Activated CD4-positive, alpha-beta memory T cell treated with anti-CD3 and anti-CD28 coated beads, Interleukin-2, amount 10 ng/mL, durations not matched to agents 7 days and 5 days (primary cell): ENCODE results near the gene TEN1. TPM values are rescaled to one million over a fixed set of nuclear protein-coding genes. Genes with fewer than 3 reads are reported as not detected.
A peak's percentile ranks its signal among the peaks of the same experiment; 100 is the strongest.
"Not testable (repeated sequence)": the region's sequence is repeated elsewhere in the genome, so short reads cannot be mapped to it uniquely, and the experiment has no call there.

ENCODE experiments used
- CTCF ChIA-PET: fragments of 350-600 bp; sonication (Branson Sonifier 250); formaldehyde crosslinking; loops from one replicate; lab custom pipeline; 2021; ENCODE audit warnings: antibody characterized with exemption, inconsistent platforms; lab: Charles Lee
- POLR2A ChIA-PET: fragments of 350-600 bp; sonication (Branson Sonifier 250); formaldehyde crosslinking; loops from one replicate; lab custom pipeline; 2021; ENCODE audit warnings: antibody characterized with exemption; lab: Charles Lee
- DNase-seq: peaks from one replicate; pipeline ENCODE4 v3.0.0-alpha.2; 2020
- H3K27ac Mint-ChIP-seq: one replicate; pipeline ENCODE4 v1.8.0; 2021; ENCODE audit warnings: mild to moderate bottlenecking, mixed read lengths
- H3K27me3 Mint-ChIP-seq: one replicate; pipeline ENCODE4 v1.8.0; 2021; ENCODE audit warnings: mixed read lengths
- H3K36me3 Mint-ChIP-seq: one replicate; pipeline ENCODE4 v1.8.0; 2021; ENCODE audit warnings: low read depth, mixed read lengths
- H3K4me1 Mint-ChIP-seq: one replicate; pipeline ENCODE4 v1.8.0; 2021; ENCODE audit warnings: mixed read lengths
- H3K4me3 Mint-ChIP-seq: one replicate; pipeline ENCODE4 v1.8.0; 2021; ENCODE audit warnings: mild to moderate bottlenecking, mixed read lengths
- H3K9me3 Mint-ChIP-seq: one replicate; pipeline ENCODE4 v1.8.0; 2021; ENCODE audit warnings: mixed read lengths
- total RNA-seq, 2 experiments: library from RNA; stranded (reverse); gene quantifications; one replicate each; pipeline ENCODE4 v1.2.3, GENCODE V29; 2021

TEN1 gene
- total RNA-seq, 2 experiments from 2014 or later = 13.5 to 16.3 TPM

DNA sequence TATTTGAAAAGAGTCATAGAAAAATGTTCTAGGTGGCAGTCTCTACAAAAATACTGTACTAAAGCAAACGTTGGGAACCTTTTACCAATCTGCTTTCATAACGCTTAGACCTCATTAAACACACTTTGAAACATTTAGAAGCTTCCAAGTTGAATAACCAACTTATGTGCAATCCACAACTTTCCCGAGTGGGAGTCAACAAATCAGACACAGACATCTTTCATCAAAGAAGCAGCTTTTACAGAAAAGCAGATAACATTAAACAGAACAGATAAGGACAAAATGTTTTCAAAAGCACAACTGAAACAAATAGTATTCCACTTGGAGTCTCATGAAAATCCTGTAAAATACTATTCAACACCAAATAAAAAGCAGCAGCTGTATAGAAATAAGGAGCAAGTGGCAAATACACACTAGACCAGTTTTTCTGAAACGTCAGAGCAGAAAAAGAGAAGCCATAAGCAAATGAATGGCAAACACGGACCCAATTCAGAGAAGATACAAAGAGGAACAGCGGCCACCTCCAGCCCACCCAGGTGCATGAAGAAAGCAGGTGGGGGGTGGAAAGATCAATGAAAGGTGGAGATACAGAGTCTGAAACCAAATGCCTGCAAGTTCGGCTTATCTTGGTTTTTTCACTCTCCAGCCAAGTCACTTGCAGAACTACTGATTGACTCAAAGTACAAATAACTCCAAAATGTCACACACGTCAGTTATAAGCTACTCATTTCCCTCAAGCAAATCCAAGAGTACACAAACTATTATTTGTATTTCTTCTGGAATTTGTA is 19.8 kb upstream of the TEN1 start:
- Mint-ChIP-seq H3K9me3 (no peaks in the 10 kb centered on the region), H3K27ac (no peak overlapping the region), H3K36me3 (peaks cover 19% of the 10 kb centered on the region), H3K27me3 (no peaks in the 10 kb centered on the region), H3K4me3 (no peak overlapping the region), H3K4me1 (no peaks in the 10 kb centered on the region)
- ChIA-PET POLR2A (no interaction called here), CTCF (interaction anchor here (0.8 kb wide), 1 partner anchor 206 kb away, joined by 3 read pairs; no protein-coding TSS in a partner anchor)
- no peak for DNase-seq

DNA sequence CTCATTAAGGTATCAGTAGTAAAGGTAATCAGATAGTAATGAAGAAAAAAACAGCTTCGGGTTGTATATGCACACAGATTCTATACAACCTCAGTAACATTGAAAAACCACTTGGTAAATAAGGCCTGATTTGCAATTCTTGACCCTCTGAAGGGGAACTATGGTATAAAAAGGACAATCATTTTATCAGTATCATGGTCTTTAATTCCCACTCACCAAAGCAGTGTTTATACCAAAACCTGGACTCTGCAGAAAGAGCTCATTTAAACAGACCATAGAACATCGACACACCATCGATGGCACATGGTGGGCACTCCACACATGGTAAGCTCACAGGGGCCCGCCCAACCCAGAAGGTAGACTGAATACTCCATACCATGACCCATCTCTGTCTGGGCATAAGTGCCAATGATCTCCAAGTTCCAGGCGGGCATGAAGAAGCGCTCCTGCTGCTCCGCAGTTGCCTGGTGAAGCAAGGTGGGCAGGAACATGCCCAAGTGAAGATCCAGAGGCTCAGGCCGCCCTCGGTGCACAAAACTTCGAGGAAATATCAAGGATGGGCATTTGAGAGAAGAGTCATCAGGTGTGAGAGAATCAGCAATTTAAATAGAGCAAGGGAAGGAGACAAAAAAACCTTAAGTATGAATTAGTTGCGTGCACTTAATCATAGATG is 19.1 kb upstream of the TEN1 start:
- Mint-ChIP-seq H3K36me3 (peaks cover 18% of the 10 kb centered on the region), H3K27ac (no peak overlapping the region), H3K4me1 (no peaks in the 10 kb centered on the region), H3K9me3 (no peaks in the 10 kb centered on the region), H3K4me3 (no peak overlapping the region), H3K27me3 (no peaks in the 10 kb centered on the region)
- ChIA-PET CTCF (interaction anchor here (0.8 to 1.2 kb wide), 3 partner anchors 12 to 206 kb away, joined by 3 to 4 read pairs (median 3); partner anchors contain the start of gene CDK3), POLR2A (no interaction called here)
- DNase-seq = no peak

DNA sequence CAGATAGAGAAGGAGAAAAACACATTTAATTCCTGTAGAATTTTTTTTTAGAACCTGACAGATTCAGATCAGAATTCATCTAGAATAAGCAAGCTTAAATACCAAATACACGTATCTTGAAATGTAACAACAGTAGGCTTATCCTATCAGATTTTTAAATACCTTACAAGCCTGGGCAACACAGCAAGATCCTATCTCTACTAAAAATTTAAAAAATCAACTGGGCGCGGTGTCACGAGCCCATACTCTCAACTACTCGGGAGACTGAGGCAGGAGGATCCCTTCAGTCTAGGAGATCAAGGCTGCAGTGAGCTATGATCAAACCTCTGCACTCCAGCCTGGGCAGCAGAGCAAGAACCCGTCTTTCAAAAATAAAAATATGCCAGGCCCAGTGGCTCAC is 13.6 kb upstream of the TEN1 start:
- Mint-ChIP-seq H3K36me3 (no peaks in the 10 kb centered on the region), H3K27me3 (no peaks in the 10 kb centered on the region), H3K9me3 (no peaks in the 10 kb centered on the region), H3K4me1 (peaks cover 8% of the 10 kb centered on the region), H3K4me3 (no peak overlapping the region), H3K27ac (no peak overlapping the region)
- ChIA-PET CTCF (interaction anchor here (0.6 to 0.9 kb wide), 4 partner anchors 11 to 39 kb away, joined by 3 to 5 read pairs (median 4); partner anchors contain the start of gene ACOX1), POLR2A (interaction anchor here (1.6 kb wide), 1 partner anchor 13 kb away, joined by 5 read pairs; the partner anchor contains the start of genes ACOX1 and TEN1)
- DNase-seq = no peak

DNA sequence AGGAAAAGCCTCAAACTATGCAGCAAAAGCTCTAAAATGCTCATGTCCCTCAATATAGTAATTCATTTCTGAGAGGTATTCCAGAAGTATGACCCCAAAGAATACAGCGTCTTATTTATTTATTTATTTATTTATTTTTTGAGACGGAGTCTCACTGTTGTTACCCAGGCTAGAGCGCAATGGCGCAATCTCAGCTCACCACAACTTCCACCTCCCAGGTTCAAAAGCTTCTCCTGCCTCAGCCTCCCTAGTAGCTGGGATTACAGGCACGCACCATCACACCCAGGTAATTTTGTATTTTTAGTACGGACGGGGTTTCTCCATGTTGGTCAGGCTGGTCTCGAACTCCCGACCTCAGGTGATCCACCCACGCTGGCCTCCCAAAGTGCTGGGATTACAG is 10.0 kb upstream of the TEN1 start:
- not testable (repeated sequence) for H3K27ac Mint-ChIP-seq, H3K9me3 Mint-ChIP-seq, H3K27me3 Mint-ChIP-seq, DNase-seq, H3K4me3 Mint-ChIP-seq
- Mint-ChIP-seq H3K36me3 (peaks cover 13% of the 10 kb centered on the region), H3K4me1 (peaks cover 12% of the 10 kb centered on the region)
- POLR2A ChIA-PET = interaction anchor here (0.8 kb wide), 1 partner anchor 10 kb away, joined by 4 read pairs; the partner anchor contains the start of genes ACOX1 and TEN1
- CTCF ChIA-PET = interaction anchor here (1.0 kb wide), 1 partner anchor 31 kb away, joined by 3 read pairs; the partner anchor contains the start of gene CDK3

DNA sequence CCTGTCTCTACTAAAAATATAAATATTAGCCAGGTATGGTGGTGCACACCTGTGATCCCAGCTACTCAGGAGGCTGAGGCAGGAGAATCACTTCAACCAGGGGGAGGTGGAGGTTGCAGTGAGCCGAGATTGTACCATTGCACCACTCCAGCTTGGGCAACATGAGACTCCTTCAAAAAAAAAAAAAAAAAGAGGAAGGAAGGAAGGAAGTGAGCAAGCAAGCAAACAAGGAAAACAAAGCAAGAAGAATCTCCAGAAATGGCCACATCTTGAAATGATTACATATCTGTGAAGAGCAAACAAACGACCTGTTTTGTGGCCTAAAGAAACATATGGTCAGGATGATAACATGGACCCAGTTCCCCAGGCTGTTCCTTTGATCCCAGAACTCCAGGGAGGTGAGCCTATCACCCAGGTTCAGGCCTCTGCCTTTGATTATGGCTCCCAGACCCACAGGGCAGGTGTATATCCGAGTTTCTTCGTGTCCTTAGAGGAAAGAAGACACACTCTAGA is 9.0 kb upstream of the TEN1 start:
- no peak for DNase-seq
- H3K27ac Mint-ChIP-seq = no peak overlapping the region
- ChIA-PET POLR2A (interaction anchor here (1.5 kb wide), 1 partner anchor 9 kb away, joined by 5 read pairs; the partner anchor contains the start of genes ACOX1 and TEN1), CTCF (interaction anchor here (1.5 kb wide), 1 partner anchor 30 kb away, joined by 4 read pairs; the partner anchor contains the start of gene CDK3)
- peaks cover 12% of the 10 kb centered on the region for H3K4me1 Mint-ChIP-seq
- H3K27me3 Mint-ChIP-seq = no peaks in the 10 kb centered on the region
- H3K36me3 Mint-ChIP-seq = peaks cover 17% of the 10 kb centered on the region
- no peaks in the 10 kb centered on the region for H3K9me3 Mint-ChIP-seq
- H3K4me3 Mint-ChIP-seq = no peak overlapping the region

DNA sequence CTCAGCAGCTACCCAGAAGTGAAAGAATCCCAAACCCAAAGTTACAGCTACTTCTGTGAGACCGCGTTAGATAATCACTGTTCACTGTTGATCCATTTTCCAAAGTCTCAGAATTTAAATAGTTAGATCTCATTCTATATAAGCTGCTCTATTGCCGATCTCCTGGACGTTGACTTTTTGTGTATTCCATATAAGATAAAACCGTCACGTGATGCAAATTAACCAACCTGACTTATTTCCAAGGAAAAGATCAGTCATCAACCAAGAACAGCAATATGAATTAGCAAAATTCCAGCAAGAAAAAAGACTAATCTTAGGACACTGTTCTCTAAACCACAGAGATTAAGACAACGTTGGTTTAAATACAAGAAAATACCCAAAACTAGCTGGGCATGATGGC is 8.4 kb upstream of the TEN1 start:
- Mint-ChIP-seq H3K4me3 (no peak overlapping the region), H3K27ac (no peak overlapping the region), H3K9me3 (no peaks in the 10 kb centered on the region), H3K27me3 (no peaks in the 10 kb centered on the region), H3K4me1 (peaks cover 14% of the 10 kb centered on the region), H3K36me3 (peaks cover 17% of the 10 kb centered on the region)
- POLR2A ChIA-PET = interaction anchor here (1.5 kb wide), 1 partner anchor 8 kb away, joined by 5 read pairs; the partner anchor contains the start of genes ACOX1 and TEN1
- no peak for DNase-seq
- CTCF ChIA-PET = interaction anchor here (0.6 to 1.5 kb wide), 3 partner anchors 30 to 333 kb away, joined by 3 to 4 read pairs (median 3); partner anchors contain the start of gene CDK3

DNA sequence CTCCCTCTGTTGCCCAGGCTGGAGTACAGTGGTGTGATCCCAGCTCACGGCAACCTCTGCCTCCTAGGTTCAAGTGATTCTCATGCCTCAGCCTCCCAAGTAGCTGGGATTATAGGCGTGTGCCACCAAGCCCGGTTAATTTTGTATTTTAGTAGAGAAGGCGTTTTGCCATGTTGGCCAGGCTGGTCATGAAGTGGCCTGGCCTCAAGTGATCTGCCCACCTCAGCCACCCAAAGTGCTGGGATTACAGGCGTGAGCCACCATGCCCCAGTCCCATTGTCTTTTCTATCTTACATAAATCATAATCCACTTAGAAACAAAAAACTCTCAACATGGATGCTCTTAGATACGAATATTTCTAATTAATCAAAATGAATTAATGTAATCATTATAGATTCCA is 3.9 kb upstream of the TEN1 start:
- Mint-ChIP-seq H3K36me3 (peaks cover 28% of the 10 kb centered on the region), H3K4me1 (peaks cover 40% of the 10 kb centered on the region)
- H3K4me3 Mint-ChIP-seq, H3K27me3 Mint-ChIP-seq, DNase-seq, H3K27ac Mint-ChIP-seq, POLR2A ChIA-PET, H3K9me3 Mint-ChIP-seq: not testable (repeated sequence)
- CTCF ChIA-PET = interaction anchor here (0.7 kb wide), 1 partner anchor 102 kb away, joined by 3 read pairs; no protein-coding TSS in a partner anchor

DNA sequence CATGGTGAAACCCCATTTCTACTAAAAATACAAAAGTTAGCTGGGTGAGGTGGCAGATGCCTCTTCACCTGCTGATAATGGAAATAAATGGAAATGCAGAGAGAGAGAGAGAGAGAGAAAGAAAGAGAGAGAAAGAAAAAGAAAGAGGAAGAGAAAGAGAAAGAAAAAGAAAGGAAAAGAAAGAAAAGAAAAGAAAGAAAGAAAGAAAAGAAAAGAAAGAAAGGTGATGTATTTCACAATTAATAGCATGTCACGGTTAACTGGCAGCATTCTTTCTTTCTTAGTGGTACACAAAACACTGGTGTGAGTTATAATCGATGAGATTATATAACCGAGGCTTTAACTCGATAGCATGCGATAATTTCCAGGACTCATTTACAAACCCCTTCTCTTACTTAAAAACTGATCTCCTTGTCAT is 3.3 kb upstream of the TEN1 start:
- H3K4me3 Mint-ChIP-seq = no peak overlapping the region
- H3K27ac Mint-ChIP-seq = no peak overlapping the region

DNA sequence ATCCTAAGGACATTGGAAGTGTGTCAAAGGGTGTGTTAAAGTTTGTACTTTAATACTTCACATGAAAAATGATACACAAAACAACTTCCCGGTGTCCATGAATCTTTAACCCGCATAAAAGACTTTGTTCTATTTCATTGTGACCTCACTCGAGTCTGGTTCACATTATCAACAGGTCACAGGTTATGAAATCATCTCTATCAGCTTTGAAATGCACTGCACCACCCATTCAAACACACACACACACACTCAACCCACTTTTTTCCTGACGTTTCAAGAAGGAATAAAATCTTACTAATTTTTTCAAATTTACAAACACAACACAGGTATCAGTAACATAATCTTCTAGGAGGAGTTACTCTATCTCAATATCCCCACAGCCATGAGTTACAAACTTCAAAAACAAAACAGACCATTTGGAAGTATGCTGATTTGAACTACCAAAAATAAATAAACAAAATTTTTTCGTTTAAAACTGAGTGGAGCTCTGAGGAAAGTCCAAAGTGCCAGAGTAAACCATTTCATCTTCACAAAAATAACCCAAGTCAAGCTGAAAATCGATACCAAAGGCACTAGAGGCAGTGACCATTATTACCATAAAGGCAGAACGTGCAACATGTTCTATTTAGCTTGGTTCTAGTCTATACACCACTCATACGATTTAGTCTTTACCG is 2.7 kb upstream of the TEN1 start:
- H3K4me3 Mint-ChIP-seq = no peak overlapping the region
- no peaks in the 10 kb centered on the region for H3K9me3 Mint-ChIP-seq
- H3K4me1 Mint-ChIP-seq = peaks cover 42% of the 10 kb centered on the region
- peaks cover 24% of the 10 kb centered on the region for H3K36me3 Mint-ChIP-seq
- H3K27ac Mint-ChIP-seq = peak overlapping the region; percentile 31
- POLR2A ChIA-PET = no interaction called here
- H3K27me3 Mint-ChIP-seq = no peaks in the 10 kb centered on the region
- CTCF ChIA-PET = interaction anchor here (1.2 kb wide), 1 partner anchor 35 kb away, joined by 4 read pairs; the partner anchor contains the start of gene FBF1
- DNase-seq = no peak

More for the DNA sequence above, 3.3 kb upstream of the TEN1 start:
- CTCF ChIA-PET = interaction anchor here (0.7 kb wide), 1 partner anchor 103 kb away, joined by 3 read pairs; no protein-coding TSS in a partner anchor
- no peak for DNase-seq
- Mint-ChIP-seq H3K9me3 (no peaks in the 10 kb centered on the region), H3K36me3 (peaks cover 26% of the 10 kb centered on the region), H3K4me1 (peaks cover 41% of the 10 kb centered on the region), H3K27me3 (no peaks in the 10 kb centered on the region)
- POLR2A ChIA-PET = no interaction called here

DNA sequence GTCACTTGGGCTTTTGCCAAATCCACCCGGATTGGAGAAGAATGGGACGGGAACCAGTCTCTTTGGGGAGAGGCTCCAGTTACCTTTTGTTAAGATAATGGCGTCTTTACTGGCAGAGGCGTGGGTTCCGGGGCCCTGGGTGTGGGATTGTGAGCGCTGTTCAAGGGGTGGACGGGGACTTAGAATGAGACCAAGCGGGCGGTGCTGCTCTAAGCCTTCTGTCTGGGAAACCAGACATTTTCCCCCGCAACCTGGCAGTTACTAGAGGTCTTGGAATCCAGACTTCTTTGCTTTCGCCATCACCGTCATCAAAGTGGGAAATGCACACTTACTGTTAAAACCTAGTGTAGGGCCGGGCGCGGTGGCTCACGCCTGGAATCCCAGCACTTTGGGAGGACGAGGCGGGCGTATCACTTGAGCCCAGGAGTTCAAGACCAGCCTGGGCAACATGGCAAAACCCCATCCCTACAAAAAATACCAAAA is 706 bp downstream of the TEN1 start:
- H3K4me3 Mint-ChIP-seq = peak overlapping the region; percentile 99
- H3K4me1 Mint-ChIP-seq = peaks cover 41% of the 10 kb centered on the region
- ChIA-PET CTCF (interaction anchor here (1.3 kb wide), 1 partner anchor 74 kb away, joined by 3 read pairs; no protein-coding TSS in a partner anchor), POLR2A (interaction anchor here (0.5 to 1.4 kb wide), 3 partner anchors 39 to 75 kb away, joined by 3 to 4 read pairs (median 3); partner anchors contain the start of genes FBF1 and MRPL38)
- H3K27ac Mint-ChIP-seq = peak overlapping the region; percentile 98
- no peaks in the 10 kb centered on the region for H3K27me3 Mint-ChIP-seq
- H3K9me3 Mint-ChIP-seq = no peaks in the 10 kb centered on the region
- no peak for DNase-seq
- peaks cover 12% of the 10 kb centered on the region for H3K36me3 Mint-ChIP-seq

DNA sequence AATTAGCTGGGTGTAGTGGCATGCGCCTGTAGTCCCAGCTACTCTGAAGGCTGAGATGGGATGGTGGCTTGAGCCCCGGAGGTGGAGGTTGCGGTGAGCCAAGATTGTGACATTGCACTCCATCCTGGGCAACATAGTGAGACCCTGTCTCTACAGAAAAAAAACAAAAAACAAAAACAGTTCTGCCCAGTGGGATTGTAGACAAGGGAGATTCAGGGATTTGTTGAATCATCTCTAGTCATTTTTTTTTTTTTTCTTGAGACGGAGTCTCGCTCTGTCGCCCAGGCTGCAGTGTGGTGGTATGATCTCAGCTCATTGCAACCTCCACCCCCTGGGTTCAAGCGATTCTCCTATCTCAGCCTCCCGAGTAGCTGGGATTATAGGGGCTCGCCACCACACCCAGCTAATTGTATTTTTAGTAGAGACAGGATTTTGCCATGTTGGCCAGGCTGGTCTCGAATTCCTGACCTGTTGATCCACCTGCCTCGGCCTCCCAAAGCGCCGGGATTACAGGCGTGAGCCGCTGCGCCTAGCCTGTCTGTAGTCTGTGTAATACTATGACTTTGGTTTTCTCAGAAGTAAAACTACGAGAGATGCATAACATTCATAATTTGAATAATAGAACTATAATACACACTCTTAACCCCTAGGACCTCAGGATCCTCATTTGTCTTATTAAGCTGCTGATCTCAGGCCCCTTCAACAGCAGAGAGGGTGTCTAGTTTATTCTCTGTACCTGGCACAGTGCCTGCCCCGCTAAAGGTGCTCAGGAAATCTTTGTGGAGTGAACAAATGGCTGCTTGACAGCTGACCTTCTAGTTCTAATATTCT is 1.4 kb downstream of the TEN1 start:
- H3K4me1 Mint-ChIP-seq = peaks cover 41% of the 10 kb centered on the region
- CTCF ChIA-PET = interaction anchor here (0.7 to 1.5 kb wide), 5 partner anchors 20 to 75 kb away, joined by 3 to 6 read pairs (median 4); partner anchors contain the start of gene CDK3
- no peak for DNase-seq
- POLR2A ChIA-PET = interaction anchor here (0.5 to 1.4 kb wide), 5 partner anchors 39 to 390 kb away, joined by 3 to 4 read pairs (median 3); partner anchors contain the start of genes FBF1 and MRPL38
- H3K27ac Mint-ChIP-seq = peak overlapping the region; percentile 98
- peaks cover 12% of the 10 kb centered on the region for H3K36me3 Mint-ChIP-seq
- H3K27me3 Mint-ChIP-seq = no peaks in the 10 kb centered on the region
- peak overlapping the region; percentile 99 for H3K4me3 Mint-ChIP-seq
- H3K9me3 Mint-ChIP-seq = no peaks in the 10 kb centered on the region
